H1 (cell line): ENCODE data around the gene NUAK1. TPM values are rescaled to one million over a fixed set of nuclear protein-coding genes. Genes with fewer than 3 reads are reported as not detected.

ENCODE experiments used
- SP2 ChIP-seq: IDR thresholded peaks from 2 replicates; pipeline ENCODE4 v1.6.1; 2012; ENCODE audit warnings: mild to moderate bottlenecking, low read length, inconsistent platforms
- polyA plus RNA-seq, 7 experiments: library from polyadenylated mRNA; depleted of rRNA in 3 of 7; stranded (reverse) in 5 of 7; unstranded in 2 of 7; fragments of >200 nt in 5 of 7; fragments of 200-250 nt in 2 of 7; gene quantifications; 1 replicate in 5 of 7; 2 replicates in 1 of 7; 4 replicates in 1 of 7; pipeline versions ENCODE4 v1.2.1 to v1.2.3, GENCODE V29; 2011 to 2013; ENCODE audit warnings: missing spikeins in 2 of 7, mixed read lengths in 2 of 7
- total RNA-seq: library from RNA; stranded (reverse); fragmentation: NEBNext Ultra II Directional; extraction: Animal tissue kit (Norgen Biotek cat#: 25700); gene quantifications from 2 replicates; pipeline ENCODE4 v1.2.1, GENCODE V29; 2021

Gene NUAK1
- total and polyA plus RNA-seq, 2 of the 8 experiments (the other 6 are each of a cell fraction or from before 2014, with no cell fraction given), result 6.7 to 18.2 TPM

GRCh38 chr12:106079148-106079738, 59.5 kb downstream of the NUAK1 start (continued):
- no peak for TF ChIP-seq SP2
